Measurements from ENCODE around the gene PCSK6. TPM values are rescaled to one million over a fixed set of nuclear protein-coding genes. Genes with fewer than 3 reads are reported as not detected.

Gene PCSK6
- total RNA-seq, 1 donor from 2014 or later: 3.8 TPM

- no peak for DNase-seq
- Mint-ChIP-seq H3K9me3 (ENCODE audit: unreplicated experiment) (peaks cover 15% of the 10 kb centered on the region), H3K4me1 (ENCODE audit: low read depth, unreplicated experiment) (peaks cover 10% of the 10 kb centered on the region), H3K27me3 (ENCODE audit: unreplicated experiment) (peaks cover 2% of the 10 kb centered on the region), H3K27ac (ENCODE audit: unreplicated experiment) (no peak overlapping the region), H3K36me3 (ENCODE audit: unreplicated experiment) (no peaks in the 10 kb centered on the region), H3K4me3 (ENCODE audit: unreplicated experiment) (no peak overlapping the region)
- no peak for TF ChIP-seq CTCF (IDR thresholded peaks at IDR 0.05; ENCODE audit: partially characterized antibody, unreplicated experiment)
Measured at GRCh38 chr15:101536875-101537405, 47.4 kb upstream of the PCSK6 start.

GRCh38 chr15:101536166-101536874, 46.8 kb upstream of the PCSK6 start:
- H3K27ac Mint-ChIP-seq (ENCODE audit: unreplicated experiment): no peak overlapping the region
- no peak for TF ChIP-seq CTCF (IDR thresholded peaks at IDR 0.05; ENCODE audit: partially characterized antibody, unreplicated experiment)
- H3K9me3 Mint-ChIP-seq (ENCODE audit: unreplicated experiment): peaks cover 15% of the 10 kb centered on the region
- H3K4me1 Mint-ChIP-seq (ENCODE audit: low read depth, unreplicated experiment): peaks cover 10% of the 10 kb centered on the region
- H3K36me3 Mint-ChIP-seq (ENCODE audit: unreplicated experiment): no peaks in the 10 kb centered on the region
- H3K4me3 Mint-ChIP-seq (ENCODE audit: unreplicated experiment): no peak overlapping the region
- DNase-seq: no peak
- H3K27me3 Mint-ChIP-seq (ENCODE audit: unreplicated experiment): peaks cover 2% of the 10 kb centered on the region

GRCh38 chr15:101535170-101535902, 45.8 kb upstream of the PCSK6 start:
- H3K4me1 Mint-ChIP-seq (ENCODE audit: low read depth, unreplicated experiment): peaks cover 10% of the 10 kb centered on the region
- no peak for DNase-seq
- H3K9me3 Mint-ChIP-seq (ENCODE audit: unreplicated experiment): peaks cover 15% of the 10 kb centered on the region
- H3K4me3 Mint-ChIP-seq (ENCODE audit: unreplicated experiment): no peak overlapping the region
- H3K27ac Mint-ChIP-seq (ENCODE audit: unreplicated experiment): no peak overlapping the region
- peaks cover 2% of the 10 kb centered on the region for H3K27me3 Mint-ChIP-seq (ENCODE audit: unreplicated experiment)
- TF ChIP-seq CTCF (IDR thresholded peaks at IDR 0.05; ENCODE audit: partially characterized antibody, unreplicated experiment): no peak
- no peaks in the 10 kb centered on the region for H3K36me3 Mint-ChIP-seq (ENCODE audit: unreplicated experiment)

- peak overlapping the region; percentile 63 for H3K27ac Mint-ChIP-seq (ENCODE audit: unreplicated experiment)
Measured at GRCh38 chr15:101534376-101534970, 45.0 kb upstream of the PCSK6 start.

More at GRCh38 chr15:101534376-101534970, 45.0 kb upstream of the PCSK6 start:
- peaks cover 10% of the 10 kb centered on the region for H3K4me1 Mint-ChIP-seq (ENCODE audit: low read depth, unreplicated experiment)
- no peak for DNase-seq
- H3K4me3 Mint-ChIP-seq (ENCODE audit: unreplicated experiment): peak overlapping the region; percentile 4
- TF ChIP-seq CTCF (IDR thresholded peaks at IDR 0.05; ENCODE audit: partially characterized antibody, unreplicated experiment): no peak
- H3K9me3 Mint-ChIP-seq (ENCODE audit: unreplicated experiment): peaks cover 15% of the 10 kb centered on the region
- no peaks in the 10 kb centered on the region for H3K36me3 Mint-ChIP-seq (ENCODE audit: unreplicated experiment)
- H3K27me3 Mint-ChIP-seq (ENCODE audit: unreplicated experiment): peaks cover 2% of the 10 kb centered on the region

Data from glutamatergic neuron (in vitro differentiated cells).